Measurements from ENCODE around the gene CDC40.
"Not testable (repeated sequence)": the region's sequence is repeated elsewhere in the genome, so short reads cannot be mapped to it uniquely, and the experiment has no call there.

Gene CDC40

DNA sequence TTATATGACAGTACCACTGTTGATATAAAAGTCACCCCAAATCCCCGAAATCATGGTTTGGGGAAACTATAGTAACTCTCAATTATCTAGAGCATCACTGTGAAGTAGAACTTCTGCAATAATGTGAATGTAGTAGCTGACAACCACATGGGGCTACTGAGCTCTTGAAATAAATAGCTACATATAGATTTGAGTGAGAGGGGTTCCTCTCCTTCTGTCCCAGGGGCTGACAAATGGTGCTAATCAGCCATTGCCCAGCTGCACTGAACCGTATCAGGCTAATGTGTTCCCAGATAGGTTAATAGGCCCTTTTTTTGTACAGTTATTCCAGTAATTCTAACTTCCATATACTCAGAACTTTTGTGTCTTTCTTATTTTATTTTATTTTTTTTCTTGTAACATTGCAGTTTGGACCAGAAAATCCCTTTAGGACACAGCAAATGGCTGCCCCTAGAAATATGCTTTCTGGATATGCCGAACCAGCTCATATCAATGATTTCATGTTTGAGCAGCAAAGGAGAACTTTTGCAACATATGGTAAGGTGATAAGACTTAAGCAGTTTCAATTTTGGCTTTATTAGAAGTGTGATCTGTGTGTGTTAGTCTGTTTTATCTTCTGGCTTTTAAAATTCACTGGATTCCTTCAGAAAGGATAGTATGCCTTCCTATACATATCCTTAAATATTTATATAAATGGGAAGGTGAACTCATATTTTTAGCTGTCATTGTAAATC, 21.1 kb downstream of the CDC40 start:
- DNase-seq, result no peak

DNA sequence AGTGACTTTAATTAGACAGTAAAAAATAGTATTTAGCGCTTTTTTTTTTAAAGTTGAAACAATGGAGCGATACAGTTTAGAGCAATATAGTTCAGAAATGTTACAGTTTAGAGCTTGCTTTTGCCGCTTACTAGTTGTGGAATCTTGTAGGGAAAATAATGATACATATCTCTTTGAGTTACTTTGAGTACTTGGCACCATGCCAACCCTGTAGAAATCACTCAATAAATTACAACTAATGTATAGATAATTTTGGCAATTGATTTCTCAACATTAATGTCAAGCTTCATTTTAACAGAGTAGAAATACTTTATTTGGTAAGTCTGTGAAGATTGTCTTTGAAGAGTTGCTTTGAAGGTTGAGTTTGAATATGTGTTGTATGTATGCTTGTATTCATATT, 27.4 kb downstream of the CDC40 start:
- no peak for DNase-seq

DNA sequence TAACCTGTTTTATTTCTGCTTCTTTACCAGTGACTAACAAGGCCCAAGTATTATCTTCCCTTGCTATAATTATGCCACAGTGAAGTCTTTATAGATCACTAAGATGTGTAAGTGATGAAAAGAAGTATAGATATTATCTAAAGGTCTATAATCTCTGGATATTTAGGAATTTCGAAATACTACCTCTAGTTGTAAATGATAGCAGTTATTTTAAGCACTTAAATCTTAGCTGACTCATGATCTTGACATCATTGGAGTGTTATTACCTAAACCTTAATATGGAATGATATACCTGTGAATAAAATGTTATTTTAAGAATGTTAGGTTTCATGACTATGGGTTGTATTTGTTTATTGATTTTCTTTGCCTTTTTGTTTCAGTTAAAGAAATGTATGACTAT, 31.5 kb downstream of the CDC40 start:
- no peak for DNase-seq

DNA sequence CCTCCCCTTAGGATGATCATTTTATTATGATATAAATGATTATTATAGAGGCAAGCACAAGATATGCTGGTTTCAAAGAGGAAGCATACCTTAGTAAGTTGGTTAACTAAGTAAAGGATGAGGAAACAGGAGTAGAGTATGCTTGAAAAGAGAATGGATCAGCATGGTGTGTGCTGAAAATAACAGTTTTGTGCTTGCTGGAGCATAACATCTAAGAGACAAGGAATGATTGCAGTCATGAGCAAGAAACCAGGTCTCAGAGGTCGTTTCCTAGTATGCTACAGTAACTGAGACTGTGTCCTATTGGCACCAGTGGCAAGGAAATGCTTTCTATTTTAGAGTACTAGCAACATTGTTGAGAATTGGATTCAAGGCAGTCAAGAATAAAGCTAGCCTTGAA, 34.1 kb downstream of the CDC40 start:
- no peak for DNase-seq

DNA sequence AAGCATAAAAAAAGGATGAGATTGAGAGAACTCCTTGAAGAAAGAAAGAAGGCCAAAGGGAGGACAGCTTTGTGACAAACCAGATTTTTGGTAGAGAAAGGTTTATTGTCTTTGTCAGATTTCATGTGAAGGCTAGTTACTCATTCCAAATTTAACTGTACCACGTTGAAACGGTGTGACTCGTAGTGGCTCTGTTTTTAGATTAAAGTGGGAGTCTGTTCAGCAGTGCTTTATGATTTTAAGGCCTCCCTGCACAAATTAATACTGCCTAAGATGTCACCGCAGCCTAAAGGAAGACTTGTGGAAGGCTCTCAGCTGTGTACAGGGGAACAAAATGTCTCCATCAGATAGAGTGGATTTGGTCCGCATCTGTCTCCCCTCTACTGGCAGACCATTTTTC, 35.9 kb downstream of the CDC40 start:
- DNase-seq, result no peak

DNA sequence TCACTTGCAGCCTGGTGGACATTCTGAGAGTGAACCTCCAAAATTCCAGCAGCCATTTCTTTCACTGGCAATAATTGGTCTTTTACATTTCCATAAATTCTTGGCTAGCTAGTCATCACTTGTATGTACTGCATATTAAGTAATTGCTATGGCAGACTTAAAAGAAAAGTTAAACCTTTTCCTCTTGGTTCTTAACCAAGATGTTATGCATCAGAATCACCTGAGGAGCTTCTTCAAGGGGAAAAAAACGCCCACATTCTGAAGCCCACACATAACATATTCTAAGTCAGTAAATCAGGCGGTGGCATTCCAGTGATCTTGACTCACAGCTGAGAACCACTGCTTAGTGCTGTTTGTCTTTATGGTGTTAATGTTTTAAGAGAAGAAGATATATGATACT, 37.0 kb downstream of the CDC40 start:
- no peak for DNase-seq

DNA sequence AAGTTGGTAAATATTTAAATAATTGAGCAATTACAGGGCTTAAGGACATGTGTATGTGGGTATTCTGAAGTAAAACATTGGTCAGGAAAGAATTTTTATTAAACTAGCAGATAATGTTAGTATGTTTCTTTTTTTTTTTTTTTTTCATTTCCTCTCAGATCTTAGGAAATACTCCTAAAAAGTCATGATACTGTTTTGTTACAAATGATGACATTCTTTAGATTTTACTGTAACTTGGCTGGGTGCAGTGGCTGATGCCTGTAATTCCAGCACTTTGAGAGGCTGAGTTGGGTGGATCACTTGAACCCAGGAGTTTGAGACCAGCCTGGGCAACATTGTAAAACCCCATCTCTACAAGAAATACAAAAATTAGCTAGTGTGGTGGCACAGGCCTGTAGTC, 41.5 kb downstream of the CDC40 start:
- DNase-seq, result no peak

DNA sequence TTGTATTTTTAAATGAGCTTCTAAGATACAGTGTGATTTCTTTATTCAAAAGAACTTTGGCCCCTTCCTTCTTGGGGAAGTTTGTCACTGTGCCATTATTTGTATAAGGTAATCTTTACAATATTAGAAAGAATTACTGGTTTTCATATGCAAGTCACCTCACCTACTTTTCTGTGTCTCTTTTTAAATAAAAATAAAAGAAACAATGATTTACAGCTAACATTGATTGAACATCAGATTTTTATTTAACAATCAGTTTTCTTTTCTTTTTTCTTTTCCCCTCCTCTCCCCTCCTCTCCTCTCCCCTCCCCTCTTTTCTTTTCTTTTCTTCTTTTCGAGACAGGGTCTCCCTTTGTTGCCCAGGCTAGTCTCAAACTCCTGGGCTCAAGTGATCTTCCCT, 46.0 kb downstream of the CDC40 start:
- no peak for DNase-seq

DNA sequence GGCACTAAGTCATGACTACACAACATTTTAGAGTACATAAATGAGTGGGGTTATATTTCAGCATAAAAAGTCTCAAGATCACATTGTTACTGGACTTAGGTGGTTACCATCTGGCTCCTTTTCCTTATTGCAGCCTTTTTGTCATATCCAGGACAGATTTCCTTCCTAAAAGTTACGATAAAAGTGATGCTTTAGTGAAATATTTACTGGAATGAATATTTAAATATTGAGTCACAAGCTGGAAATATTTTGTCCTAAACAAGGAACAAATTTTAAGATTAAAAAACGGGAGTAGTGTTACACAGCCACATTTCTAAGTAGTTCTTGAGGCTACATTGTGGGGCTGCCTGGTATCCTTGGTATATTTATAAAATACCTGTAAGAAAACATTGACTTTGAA, 52.2 kb downstream of the CDC40 start:
- no peak for DNase-seq

DNA sequence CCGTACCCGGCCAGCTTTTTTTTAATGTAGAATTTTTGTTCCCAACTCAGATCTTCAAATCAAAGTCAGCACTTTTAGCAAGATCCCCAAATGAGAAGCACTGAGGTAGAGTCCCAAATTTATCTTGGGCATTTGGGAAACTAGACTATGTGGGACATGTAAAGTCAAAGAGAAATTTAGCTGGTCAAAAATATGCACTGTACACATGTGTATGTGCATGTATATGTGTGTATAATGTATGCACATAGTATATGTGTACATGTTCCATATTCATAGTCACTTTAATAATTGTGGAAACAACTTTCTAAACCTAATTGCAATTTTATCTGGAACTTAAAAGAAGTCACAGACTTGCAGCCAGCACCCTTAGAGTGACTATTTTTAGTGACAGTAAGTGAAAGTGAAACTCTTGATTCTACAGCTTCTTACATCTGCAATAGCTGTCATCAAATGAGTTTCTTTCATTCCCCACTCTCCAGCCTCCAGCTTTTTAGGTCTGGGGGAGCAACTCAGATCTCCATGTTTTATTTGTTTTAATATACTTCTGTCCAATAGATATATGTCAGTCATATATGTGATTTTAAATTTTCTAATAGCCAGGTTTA, 53.6 kb downstream of the CDC40 start:
- DNase-seq, result peak; percentile 24

DNA sequence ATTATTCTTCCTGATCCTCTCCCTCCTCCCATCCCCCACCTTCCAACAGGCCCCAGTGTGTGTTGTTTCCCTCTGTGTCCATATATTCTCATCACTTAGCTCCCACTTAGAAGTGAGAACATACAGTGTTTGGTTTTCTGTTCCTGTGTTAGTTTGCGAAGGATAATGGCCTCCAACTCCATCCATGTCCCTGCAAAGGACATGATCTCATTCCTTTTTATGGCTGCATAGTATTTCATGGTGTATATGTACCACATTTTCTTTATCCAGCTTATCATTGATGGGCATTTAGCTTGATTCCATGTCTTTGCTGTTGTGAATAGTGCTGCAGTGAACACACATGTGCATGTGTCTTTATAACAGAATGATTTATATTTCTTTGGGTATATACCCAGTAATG, 55.8 kb downstream of the CDC40 start:
- DNase-seq, result not testable (repeated sequence)

DNA sequence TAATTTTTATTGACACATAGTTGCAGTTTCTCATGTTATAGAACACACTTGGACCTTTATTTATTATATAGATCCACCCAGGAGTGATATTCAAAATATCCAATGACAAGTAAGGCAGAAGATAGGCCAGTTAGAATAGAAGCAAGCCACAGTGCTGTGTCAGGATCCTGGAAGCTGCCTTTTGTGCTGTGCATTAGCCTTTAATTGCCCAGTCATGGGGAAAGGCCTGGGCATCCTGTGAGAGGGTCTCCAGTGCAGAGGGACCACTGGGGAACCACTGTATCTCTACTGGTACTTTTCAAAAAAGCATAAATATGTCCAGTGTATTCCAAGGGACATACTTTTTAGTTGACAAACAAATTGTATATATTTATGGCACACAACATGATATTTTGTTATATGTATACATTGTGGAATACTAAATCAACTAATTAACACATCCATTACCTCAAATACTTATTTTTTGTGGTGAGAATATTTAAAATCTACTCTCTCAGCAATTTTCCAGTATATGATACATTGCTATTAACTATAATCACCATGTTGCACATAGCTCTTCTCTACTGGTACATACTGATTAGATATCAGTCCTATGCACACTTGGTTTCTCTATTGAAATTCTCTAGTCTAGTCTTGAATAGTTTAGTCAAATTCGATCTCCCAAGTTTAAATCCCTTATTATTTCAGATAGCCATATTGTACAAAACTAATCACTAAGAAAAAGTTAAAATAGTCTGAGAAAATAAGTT, 59.5 kb downstream of the CDC40 start:
- no peak for DNase-seq

DNA sequence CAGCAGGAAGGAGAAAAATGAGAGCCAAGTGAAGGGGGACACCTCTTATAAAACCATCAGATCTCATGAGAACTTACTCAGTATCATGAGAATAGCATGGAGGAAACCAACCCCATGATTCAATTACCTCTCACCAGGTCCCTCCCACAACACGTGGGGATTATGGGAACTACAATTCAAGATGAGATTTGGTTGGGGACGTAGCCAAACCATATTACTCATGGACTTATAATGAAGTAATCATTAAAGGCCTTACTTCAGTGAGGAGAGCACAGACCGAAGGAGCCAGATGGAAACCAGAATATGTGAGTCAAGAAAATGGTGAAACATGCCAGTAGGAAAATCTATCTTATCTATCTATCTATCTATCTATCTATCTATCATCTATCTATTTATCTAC, 64.4 kb downstream of the CDC40 start:
- not testable (repeated sequence) for DNase-seq

DNA sequence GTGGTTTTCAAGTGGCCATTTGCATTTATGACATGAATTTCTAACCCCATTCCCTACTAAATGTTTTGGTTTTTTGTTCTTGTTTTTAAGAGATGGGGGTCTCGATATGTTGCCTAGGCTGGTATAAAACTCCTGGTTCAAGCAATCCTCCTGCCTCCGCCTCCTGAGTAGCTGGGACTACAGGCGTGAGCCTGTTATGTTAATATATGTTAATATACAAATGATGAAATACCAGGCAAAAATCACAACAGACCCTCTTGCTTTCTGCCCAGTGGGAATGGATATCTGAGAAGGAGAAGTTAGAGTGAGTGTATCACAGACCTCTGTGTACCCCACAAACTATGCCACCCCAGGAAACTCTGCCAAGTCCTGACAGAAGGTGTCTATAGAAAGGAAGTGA, 66.2 kb downstream of the CDC40 start:
- DNase-seq, result no peak

DNA sequence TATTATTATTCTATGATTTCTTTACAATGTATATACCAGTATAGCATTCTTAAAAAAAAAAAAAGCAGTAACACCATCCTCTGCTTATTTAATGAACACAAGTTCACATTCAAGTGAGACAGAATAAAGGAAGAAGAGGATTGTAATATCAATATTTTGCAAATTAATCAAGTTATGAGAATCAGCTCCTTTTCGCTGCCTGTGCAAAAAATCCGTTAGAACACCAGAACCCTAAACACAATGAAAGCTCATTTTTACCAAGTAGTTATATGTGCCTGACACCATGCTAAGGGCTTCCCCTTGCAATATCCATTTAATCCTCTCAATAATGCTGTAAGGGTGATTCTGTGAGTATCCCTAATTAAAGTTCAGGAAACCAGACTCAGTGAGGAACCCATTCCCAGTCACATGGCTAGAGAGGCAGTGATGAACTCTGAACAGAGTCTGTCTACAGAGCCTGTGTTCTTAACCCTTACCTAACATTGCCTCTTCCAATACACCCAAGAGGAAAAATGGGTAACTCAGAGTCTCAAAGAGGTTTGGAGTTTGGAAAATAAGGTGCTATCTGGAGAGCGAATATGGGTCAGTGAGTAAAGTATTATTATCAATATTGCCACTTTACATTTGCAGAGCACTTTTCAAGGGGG, 66.8 kb downstream of the CDC40 start:
- no peak for DNase-seq

DNA sequence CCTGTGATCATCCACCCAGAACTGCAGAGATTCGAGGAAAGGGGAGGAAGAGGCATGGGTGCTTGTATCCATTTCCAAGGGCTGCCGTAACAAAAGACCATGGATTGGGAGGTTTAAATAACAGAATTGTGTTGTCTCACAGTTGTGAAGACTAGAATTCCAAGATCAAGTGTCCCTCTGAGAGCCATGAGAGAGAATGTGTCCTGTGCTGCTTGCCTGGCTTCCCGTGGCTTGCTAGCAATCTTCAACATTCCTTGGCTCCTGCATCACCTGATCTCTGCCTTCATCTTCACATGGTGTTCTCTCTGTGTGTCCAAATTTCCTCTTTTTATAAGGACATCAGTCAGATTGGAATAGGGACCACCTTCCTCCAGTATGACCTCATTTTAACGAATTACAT, 69.8 kb downstream of the CDC40 start:
- no peak for DNase-seq

DNA sequence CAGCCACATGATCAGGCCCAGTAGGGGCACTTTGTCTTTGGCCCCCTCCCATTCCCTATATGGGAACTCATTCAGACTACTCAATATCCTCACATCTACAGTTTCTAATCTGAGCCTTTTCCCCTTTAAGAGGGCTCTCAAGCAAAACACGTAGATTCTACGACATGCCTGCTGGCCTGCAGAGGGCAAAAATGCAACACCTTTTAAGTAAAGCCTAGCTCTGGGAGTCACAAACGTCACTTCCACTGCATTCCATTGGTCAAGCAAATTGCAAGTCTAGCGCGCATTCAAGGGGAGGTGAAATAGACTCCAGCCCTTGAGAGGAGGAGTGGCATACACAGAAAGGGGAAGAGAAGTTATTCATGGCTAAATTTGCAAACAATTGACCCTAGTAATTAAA, 70.6 kb downstream of the CDC40 start:
- DNase-seq, result no peak

DNA sequence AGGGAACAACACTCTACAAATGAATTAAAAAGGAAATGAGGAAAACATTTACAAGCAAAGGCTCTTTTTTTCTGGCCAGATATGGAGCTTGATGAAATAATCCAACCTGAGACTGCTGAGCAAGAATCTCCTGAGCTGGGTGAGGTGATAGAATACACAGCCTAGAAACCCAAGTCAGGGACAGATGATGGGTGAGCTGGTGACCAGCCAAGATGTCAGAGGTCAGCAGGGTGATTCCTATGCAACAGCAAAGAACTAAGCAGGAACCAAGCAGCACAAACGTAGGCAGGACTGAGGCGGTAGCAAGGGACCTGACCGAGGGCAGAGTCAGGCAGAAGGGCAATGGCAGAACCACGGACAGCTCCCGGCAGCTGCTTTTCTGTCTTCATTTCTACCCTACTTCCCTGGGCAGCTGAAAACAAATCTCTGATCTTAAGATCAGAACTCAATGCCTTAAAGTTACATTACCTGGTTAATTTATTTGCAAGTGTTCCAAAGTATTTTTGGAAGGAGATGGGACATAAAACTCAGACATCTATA, 75.1 kb downstream of the CDC40 start:
- no peak for DNase-seq

DNA sequence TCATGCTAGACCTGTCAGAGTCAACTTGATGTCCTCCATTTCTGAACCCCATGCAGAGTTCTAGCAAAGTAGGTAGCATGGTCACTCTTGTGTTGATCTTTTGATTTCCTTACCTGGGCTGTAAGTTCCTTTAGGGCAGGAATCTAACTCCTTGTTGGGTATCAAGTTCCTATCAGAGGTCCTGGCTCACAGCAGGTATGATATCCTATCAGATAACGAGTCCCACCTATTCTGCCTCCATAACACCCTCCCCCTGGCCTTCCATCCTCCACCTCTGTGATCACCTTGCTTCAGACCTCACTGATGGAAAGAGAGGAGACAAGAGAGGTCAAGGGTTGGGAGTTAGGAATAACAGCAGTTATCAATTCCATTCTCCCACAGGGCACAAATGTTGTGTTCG, 76.1 kb downstream of the CDC40 start:
- no peak for DNase-seq

DNA sequence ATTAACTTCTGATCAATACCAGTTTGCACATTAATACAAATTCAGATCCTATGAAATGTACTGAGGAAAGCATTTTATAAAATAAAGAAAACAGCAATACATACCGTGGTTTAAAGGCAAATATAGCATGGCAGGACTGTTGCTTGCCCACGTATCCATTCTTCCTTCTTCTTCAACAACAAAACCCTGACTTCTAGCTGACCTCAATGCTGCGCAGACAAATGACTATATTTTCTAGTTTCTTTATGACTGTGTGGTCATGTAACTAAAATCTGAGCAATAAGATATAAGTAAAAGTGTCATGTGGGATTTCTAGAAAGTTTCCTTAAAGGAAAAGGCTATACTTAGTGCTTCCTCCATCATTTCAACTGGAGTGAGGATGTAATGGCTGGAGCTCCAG, 85.0 kb downstream of the CDC40 start:
- DNase-seq, result no peak

DNA sequence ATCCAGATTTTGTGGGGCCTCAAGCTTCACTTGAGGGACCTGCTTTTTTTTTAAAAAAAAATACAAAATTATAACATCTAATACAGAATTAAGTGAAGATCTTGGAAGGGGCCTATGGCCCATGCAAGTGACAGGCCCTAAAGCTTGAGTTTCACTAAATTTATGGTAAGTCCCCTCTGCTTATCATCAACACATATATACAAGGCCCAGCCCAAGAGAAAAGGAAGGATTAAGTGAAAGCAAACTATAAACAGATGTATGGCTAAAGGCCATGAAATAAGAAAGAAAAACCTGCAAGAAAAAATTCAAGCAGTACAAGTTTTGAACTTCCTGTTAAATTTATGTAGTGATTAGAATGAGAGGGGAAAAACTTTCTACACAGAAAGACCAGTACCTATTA, 86.8 kb downstream of the CDC40 start:
- DNase-seq, result no peak

DNA sequence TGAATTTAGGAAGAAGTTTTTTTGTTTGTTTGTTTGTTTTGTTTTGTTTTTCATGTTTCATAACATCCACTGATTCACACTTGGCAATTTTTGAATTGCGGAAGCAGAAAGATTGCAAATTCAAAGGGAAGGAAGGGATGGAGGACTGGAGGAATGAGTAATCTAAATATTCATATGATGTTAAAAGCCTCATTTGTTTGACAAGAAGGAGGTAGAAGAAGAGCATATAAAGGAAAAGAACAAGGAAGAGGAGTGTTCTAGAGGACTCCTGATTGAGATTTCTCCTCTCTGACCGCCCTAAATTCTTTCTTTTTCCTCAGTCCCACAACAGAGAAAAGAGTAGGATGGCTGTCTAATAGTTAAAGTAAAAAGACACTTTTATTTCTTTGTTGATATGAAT, 89.4 kb downstream of the CDC40 start:
- no peak for DNase-seq

DNA sequence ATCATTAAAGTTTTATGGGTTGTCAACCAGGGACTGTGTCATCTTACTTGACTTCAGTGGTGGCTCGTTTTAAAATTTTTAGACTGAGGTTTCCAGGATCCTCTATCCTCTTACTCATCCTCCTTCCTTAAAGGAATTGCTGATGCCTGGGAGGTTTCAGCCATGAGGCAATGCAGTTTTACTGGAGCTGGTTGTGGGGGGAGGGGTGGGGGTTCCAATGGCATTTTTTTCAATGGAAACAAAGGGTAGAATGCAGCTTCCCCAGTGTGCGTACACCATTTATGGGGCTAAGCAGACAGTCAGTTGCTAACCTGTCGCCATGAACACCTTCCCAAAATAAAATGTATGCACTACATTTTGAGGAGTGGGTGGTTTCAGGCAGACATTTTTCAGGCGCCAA, 89.9 kb downstream of the CDC40 start:
- DNase-seq, result no peak

DNA sequence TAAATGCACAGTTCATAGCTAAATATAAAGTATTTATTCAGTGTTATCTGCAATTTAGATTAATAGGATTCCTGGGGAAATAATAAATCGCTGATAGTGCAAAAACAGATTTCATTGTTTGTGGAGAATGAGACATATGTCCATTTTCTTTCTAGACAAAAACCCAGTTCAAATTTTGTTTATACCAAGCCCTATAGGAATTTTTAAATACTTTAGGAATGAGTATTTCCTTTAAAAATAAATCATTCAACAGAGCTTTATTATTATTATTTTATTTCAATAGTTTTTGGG, 91.5 kb downstream of the CDC40 start:
- no peak for DNase-seq
